SK-N-SH treated with all-trans-retinoic acid at 6 μM for 48 hours (cell line): ENCODE data around the gene DDX49.

Experiments used
- CSDC2 ChIP-seq: fragments of 250-450 bp; sonication (Bioruptor Pico); IDR thresholded peaks from 2 replicates; pipeline ENCODE4 v1.5.0; 2020; ENCODE audit warnings: mild to moderate bottlenecking, moderate library complexity
- GLIS3 ChIP-seq: fragments of 250-450 bp; sonication (Bioruptor Pico); IDR thresholded peaks from 2 replicates; pipeline ENCODE4 v1.5.0; 2020; ENCODE audit warnings: mild to moderate bottlenecking, moderate library complexity
- OSR1 ChIP-seq: fragments of 250-450 bp; sonication (Bioruptor Pico); IDR thresholded peaks from 2 replicates; pipeline ENCODE4 v1.8.0; 2022; ENCODE audit warnings: moderate library complexity, mild to moderate bottlenecking, inconsistent platforms

DNA sequence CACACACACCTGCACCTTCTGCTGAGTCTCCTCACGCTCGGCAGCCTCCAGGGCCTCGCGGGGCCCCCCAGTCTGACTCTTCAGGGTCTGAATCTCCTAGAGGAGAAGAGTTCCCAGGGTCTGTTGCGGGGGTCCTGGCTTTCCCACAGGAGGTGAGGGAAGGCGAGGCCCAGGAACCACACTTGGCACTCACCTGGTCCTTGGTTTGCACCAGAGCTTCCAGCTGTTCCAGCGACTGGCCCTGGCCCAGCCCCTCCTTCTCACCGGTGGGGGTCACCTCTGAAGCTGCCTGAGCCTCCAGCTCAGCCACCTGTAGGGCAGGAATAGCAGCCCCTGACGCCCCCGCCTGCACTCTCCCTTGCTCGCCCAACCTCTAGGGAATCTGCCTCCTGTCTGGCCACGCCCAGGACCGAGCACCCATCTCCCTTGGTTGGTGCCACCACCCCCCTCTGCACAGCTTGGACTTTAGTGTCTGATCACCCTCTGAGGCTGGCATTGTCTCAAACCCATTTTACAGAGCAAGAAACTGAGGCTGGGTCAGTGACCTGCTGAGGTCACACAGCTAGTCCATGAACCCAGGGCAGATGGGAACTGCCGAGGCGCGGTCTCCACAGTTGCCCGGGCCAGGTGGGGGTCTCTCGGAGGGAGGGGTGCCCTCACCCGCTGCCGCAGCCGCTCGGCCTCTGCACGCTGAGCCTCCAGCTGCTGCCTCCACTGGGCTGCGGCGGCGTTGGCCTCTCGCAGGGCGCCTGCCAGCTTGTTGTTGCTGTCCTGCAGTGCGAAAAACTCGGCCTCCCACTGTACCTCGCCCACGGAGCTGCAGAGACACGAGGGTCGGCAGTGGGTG is 12.0 kb downstream of the DDX49 start:
- no peak for TF ChIP-seq CSDC2 (CRISPR knock-in tag)
- no peak for TF ChIP-seq GLIS3 (CRISPR knock-in tag)
- TF ChIP-seq OSR1 (CRISPR knock-in tag), result no peak
